GM18526 (cell line): ENCODE measurements around the gene TRMU.

Experiments
- POLR2A ChIP-seq: IDR thresholded peaks from 3 replicates; pipeline ENCODE4 v1.6.1; 2011; ENCODE audit not compliant: insufficient read length; ENCODE audit errors: extremely low read depth

Gene TRMU

DNA sequence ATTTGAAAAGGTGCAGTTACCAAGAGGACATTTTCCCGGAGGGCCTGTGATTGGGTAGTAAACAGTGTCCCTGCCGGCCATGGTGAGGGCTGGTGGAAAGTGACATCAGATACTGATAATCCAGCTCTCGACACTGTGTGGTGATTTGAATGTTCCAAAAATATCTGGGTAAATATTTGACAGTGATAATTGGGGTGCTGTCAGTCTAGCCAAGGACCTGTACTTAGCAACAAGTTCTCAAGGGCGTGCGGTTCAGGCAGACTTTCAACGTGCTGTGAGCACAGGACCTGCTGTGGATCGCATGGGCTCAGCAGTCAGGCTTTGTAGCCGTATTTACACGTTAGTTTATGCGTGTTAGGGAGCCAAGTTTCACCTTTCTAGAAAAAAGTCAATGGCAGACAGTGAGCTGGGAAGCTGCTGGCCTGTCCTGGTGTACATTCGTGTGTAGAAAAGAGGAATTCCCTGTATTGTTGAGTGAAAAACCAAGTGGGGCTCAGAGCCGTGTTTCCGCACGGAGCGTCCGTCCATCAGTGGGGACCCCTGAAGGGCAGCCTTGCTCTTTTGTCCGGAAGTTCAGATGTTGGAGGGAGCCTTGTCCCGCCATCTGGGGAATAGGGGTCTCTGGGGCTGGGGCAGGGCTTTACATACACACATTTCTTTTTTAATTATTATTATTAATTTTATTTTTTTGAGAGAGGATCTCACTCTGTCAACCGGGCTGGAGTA is 11.3 kb downstream of the TRMU start:
- no peak for TF ChIP-seq POLR2A

DNA sequence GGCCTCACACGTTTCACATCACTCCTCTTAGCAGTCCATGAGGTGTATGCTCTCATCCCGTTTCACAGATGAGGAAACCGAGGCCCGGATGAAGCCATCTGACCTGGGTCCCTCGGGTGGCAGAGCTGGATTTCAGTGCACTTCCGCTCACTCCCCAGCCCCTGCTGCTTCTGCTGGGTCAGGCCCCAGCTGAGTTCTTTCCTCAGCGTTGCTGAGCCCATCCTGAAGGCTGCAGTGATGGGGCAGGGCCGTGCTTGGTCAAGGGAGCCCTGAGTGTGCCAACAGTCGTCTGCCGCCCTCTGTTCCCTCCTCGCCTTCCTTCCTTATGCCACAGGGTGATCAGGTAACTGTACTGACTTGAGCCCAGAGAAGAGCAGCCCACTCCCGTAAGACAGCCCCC is 12.1 kb downstream of the TRMU start:
- no peak for TF ChIP-seq POLR2A

DNA sequence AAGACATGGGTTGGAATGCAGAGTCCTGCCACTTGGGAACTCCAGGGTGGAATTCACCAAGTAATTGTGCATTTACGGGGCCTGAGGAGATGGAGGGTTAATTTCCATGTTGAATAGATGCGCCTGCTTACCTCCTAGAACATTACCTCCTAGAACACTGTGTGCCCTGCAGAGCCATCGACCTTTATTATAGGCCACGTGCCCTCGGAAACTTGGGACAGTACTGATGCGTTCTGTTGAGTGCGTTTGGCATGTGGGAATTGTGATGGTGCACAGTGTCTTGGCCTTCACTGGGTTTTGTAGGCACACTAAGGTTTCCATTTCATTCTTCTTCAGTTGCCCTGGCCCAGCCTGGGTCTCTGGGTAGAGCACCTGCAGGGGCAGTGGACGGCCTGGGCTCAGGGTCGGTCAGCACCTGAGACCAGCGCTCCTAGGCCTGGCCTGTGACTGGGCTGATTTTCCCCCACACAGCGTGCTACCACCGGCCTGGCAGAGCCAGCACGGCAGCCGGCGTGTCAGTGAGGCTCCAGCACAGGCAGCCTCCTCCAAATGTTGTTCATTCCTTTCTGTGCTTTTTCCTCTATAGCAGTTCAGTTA is 12.7 kb downstream of the TRMU start:
- TF ChIP-seq POLR2A: no peak

DNA sequence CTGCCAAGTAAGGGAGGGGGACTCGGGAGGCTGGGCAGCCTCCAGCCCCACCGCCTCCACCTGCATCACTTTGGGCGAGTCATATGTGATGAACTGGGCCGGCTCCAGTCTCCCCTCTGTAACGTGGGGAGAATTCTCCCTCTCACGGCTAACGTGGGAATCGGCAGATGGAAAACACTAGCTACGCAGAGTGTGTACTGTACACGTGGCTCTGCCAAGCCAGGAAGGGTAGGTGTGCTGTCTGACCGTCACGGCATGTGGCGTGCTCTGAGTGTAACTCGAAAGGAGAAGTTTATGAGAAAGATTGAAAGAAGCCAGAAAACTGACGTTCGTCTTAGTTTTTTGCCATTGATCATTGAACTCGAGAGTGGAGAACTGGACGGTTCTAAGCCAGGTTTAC is 13.7 kb downstream of the TRMU start:
- TF ChIP-seq POLR2A: no peak

DNA sequence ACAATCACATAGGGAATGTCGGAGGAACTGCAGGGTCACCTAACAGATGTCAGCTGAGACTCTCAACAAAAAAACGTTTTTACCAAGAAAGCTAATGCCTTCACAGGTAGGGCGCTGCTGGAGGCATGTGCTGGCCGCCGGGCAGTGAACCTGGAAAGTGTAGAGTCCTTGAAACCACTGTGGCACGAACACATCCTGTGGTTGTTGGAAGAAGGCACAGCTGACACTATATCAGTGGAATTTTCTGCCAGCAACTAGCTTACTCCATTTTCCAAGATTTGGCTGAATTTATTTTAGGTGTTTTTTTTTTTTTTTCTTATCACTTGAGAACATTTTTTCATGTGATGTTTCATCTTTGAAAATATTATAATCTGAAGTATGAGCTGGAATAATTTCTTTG is 14.2 kb downstream of the TRMU start:
- TF ChIP-seq POLR2A: no peak

DNA sequence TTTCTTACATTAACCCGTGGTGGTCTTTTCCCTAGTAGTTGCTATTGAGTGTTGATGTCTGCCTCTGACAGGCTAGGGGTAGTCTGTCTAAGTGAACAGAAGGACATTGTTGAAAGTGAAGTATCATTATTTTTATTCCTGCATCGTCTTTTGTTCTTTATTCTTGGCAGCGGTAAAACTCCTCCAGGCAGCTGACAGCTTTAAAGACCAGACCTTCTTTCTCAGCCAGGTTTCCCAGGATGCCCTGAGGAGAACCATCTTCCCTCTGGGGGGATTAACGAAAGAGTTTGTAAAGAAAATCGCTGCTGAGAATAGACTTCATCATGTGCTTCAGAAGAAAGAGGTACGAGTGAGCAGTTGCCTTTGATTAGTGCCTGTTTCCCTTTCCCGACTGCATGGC is 14.6 kb downstream of the TRMU start:
- TF ChIP-seq POLR2A: no peak

DNA sequence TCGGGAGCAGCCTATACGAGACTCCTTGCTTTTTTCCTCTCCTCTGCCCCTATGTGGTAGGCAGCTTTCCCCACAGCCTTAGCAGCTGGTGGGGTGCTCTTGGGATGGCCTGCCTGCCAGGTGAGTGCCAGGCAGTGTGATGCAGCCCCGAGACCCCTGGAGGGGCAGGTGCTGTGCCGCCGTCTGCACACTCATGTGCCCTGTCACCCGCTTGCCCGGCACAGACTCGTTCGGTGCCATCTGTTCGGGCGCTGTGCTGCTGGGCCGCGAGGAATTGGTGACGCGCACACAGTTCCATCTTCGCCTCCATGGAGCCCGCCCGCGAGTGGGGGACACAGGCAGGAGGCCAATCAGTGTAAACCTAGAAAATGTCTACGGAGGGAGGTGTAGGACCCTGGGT is 15.1 kb downstream of the TRMU start:
- no peak for TF ChIP-seq POLR2A

DNA sequence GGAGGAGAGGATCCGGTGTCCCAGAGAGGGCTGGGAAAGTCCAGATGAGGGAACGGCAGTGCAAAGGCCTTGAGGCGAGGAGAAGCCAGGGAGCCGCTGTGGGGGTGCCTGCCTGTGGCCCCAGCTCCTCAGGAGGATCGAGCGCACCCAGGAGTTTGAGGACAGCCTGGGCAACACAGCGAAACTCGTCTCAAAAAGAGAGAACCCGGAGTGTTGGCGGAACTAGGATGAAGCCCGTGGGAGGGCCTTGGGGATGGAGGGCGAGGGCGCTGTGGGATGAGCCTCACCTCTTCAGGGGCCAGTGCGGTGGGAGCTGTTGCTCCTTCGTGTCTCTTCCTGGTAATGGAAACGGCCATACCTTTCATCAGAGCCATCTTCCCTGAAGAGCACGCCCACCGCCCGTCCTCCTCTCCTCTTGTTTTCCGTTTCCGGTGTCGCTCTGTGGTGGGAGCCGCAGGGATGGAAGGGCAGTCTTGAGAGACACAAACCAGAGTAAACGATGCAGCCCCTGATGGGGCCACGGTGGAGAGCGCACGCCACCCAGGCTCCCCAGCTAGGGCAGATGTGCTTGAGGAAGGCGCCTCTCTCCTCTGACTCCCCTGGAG is 15.7 kb downstream of the TRMU start:
- no peak for TF ChIP-seq POLR2A

DNA sequence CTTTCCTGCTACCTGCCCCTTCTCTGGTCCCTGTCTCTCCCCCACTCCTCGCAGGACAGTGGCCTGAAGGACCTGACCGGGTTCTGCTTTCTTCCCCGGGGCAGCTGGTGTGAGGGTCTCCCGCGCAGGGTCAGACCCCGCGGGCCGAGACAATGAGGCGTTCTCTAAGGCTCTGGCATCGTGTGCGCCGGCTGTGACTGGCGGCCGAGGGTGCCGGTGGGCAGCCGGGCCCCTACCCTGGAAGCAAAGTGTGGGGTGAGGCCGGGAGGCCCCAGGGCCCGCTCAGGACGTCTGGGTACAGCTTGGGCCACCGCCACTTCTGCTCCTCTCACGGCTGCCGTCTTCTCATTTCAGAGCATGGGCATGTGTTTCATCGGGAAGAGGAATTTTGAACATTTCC is 16.3 kb downstream of the TRMU start:
- TF ChIP-seq POLR2A: no peak

DNA sequence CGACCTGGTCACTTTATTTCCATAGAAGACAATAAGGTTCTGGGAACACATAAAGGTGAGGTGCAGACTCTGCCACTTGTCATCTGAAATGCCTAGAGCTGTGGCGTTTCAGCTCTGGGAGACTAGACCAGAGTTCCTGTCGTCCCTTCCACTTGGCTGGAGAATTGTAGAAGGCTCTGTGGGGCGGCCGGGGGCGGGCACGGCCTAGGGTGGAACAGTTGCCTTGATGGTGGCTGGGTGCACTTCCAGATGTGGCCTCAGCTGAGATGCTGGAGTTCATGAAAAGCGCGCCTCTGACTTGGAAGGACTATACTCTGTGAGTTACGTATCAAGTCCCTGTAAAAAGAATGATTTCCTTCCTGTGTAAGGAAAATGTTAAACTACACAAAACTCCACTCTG is 16.8 kb downstream of the TRMU start:
- TF ChIP-seq POLR2A: no peak

DNA sequence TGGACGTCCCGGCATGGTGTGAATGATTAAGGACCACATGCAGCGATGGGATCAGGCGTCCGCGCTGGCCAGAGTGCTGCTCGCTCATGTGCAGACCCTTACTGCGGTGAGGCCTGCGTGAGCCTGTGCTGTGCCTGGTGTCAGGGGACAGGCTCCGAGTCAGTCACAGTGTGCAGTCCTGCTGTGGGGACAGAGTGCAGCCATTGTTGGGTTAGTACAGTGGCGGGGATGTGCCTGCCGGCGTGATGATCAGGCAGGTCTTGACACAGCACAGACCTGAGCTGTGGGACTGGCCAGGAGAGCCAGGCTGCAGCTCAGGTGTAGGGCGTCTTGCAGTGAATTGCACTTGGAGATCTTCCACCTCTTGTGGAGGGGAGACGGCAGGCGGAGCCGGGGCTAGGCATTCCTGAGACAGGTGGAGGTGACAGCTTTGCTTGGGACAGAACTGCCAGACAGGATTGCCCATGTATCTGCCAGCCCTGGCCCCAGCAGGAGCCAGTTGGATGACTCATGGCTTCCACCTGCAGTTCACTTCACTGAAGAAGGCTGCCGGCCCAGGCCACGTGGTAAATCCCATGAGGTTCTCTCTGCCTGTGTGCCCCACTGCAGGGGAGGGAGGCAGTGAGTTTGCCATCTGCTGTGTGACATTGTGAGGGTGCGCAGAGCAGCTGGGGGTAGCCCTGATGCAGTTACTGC is 17.3 kb downstream of the TRMU start:
- no peak for TF ChIP-seq POLR2A

DNA sequence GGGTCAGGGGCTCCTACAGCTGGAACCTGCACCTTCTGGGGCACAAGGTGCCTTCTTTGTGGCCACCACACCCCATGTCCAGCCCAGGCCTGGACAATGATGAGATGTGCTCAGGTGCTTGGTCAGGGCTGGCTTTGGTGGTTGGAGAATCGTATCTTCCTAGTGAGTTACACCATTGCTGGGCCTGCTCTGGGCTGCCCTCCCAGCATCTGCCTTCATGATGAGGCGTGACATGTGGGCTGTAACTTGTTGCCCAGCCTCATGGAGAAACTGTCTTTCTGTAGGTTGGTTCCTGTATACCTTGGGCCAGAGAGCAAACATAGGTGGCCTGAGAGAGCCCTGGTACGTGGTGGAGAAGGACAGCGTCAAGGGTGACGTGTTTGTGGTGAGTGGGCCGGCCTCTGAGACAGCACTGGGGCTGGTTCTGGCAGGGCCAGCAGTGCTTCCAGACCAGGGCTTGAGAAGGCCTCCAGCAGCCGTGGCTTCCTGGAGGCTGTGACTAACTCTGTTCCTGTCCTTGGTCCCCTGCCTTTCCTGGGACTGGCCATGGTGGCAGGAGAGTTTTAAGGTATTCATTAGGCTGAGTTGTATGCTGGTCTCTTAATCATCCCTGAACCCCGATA is 18.1 kb downstream of the TRMU start:
- TF ChIP-seq POLR2A: no peak

DNA sequence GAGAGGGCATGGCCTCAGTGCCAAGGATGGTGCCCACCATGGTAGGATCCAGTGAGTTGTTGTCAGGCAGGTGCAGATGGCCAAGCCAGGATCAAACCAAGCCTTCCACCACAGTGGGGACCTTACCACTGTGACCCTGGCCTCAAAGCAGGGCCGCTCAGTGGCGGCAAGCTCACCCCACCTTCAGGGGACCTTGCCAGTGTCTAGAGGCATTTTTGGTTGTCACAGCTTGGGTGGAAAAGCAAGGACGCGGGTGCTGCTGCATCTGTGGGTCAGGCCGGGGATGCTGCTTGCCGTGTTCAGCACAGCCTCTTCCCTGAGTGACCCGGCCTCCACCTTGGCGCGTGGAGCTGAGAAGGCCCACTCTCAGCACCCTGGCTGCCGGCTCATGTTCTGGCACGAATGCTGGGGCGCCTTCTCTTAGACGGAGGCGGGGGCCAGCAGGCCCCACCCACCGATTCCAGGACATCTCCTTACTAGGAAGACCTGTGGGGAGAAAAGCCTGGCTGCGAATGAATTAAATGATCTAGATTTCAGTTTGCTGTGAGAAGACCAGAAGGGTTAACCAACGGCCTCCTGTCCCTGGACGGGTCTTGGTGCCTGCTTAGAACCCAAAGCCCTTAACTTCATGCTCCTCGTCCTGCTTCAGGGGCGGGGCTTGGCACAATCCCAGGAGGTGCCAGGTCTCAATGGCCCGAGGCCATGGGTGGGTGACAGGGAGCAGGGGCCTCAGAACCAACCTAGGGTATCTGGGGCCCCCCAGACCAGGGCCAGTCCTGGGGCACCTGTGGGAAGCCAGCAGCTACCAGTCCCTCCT is 18.9 kb downstream of the TRMU start:
- no peak for TF ChIP-seq POLR2A

DNA sequence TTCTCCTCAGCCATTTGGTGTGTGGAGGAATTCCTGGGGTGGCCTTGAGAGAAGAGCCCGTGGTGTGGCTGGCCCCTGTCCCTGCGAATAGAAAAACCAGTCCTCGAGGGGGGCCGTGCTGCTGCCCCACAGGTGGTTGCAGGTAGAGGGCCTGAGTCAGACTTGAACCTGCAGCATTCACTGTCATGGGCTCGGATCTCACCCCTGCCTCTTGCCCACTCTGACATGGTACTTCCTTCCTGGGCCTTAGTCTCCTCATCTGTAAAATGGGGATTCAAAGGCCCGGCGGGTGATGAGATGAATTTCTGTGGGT is 19.4 kb downstream of the TRMU start:
- no peak for TF ChIP-seq POLR2A
